ENCODE results near the gene GOLIM4. TPM values are rescaled to one million over a fixed set of nuclear protein-coding genes. Genes with fewer than 3 reads are reported as not detected.

Gene GOLIM4
- total RNA-seq, 1 donor from 2014 or later, result 31.0 TPM

- H3K4me3 ChIP-seq (ENCODE audit: low read depth, low read length), result no peak overlapping the region
- TF ChIP-seq CTCF (conservative IDR thresholded peaks at IDR 0.05; ENCODE audit: low read depth, low read length), result no peak
- no peak for DNase-seq (ENCODE audit: low read depth)
These were observed 5.2 kb downstream of the GOLIM4 start for GRCh38 chr3:168090306-168091085.

DNA sequence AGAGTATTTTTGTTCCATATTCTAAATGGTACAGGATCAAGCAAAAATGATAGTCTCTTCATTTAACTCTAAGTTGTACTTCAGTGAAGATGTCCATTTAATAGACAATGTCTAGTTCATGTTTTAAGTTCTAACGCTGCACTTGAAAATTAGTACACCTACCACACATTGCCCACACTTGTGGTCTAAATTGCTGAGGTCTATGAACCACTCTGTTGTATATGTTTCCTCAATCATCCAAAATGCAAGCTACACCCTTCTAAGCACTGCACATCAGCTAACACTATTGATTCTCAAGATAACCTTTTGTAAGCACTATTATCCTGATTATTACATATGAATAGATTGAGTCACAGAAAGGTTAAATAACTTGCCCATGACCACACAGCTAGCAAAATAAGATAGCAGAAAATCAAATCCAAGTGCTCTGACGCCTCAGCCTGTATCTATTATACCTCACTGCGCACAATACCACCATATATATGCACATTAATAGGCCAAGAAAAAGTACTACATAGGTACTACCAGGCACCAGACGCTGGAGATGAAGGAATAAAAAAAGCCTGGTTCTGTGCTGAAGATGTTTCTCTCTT is 6.4 kb downstream of the GOLIM4 start:
- DNase-seq (ENCODE audit: low read depth), result no peak
- TF ChIP-seq CTCF (conservative IDR thresholded peaks at IDR 0.05; ENCODE audit: low read depth, low read length), result no peak
- H3K4me3 ChIP-seq (ENCODE audit: low read depth, low read length), result no peak overlapping the region

GRCh38 chr3:168088106-168088720 is 7.5 kb downstream of the GOLIM4 start:
- peak; percentile 54 for TF ChIP-seq CTCF (conservative IDR thresholded peaks at IDR 0.05; ENCODE audit: low read depth, low read length)
- no peak for DNase-seq (ENCODE audit: low read depth)
- no peak overlapping the region for H3K4me3 ChIP-seq (ENCODE audit: low read depth, low read length)

DNA sequence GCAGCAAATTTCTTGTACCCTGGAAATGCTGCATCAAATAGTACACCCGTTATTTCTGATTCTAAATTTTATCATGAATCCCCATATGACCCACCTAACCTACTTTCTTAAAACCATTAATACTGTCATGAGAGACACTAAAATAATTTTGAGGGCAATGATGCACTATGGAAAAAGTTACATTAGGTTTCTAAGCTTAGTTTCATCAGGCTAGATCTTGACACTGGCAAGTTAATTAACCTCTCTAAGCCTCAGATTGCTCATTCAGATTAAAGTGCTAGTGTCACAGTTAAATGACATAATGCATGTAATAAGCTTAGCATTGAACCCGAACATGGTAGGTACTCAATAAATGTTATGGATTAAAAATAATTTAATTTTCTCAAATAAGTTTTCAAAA is 8.2 kb downstream of the GOLIM4 start:
- no peak for TF ChIP-seq CTCF (conservative IDR thresholded peaks at IDR 0.05; ENCODE audit: low read depth, low read length)
- no peak overlapping the region for H3K4me3 ChIP-seq (ENCODE audit: low read depth, low read length)
- no peak for DNase-seq (ENCODE audit: low read depth)

GRCh38 chr3:168086541-168087260 is 9.0 kb downstream of the GOLIM4 start:
- H3K4me3 ChIP-seq (ENCODE audit: low read depth, low read length), result no peak overlapping the region
- no peak for TF ChIP-seq CTCF (conservative IDR thresholded peaks at IDR 0.05; ENCODE audit: low read depth, low read length)
- DNase-seq (ENCODE audit: low read depth), result no peak

DNA sequence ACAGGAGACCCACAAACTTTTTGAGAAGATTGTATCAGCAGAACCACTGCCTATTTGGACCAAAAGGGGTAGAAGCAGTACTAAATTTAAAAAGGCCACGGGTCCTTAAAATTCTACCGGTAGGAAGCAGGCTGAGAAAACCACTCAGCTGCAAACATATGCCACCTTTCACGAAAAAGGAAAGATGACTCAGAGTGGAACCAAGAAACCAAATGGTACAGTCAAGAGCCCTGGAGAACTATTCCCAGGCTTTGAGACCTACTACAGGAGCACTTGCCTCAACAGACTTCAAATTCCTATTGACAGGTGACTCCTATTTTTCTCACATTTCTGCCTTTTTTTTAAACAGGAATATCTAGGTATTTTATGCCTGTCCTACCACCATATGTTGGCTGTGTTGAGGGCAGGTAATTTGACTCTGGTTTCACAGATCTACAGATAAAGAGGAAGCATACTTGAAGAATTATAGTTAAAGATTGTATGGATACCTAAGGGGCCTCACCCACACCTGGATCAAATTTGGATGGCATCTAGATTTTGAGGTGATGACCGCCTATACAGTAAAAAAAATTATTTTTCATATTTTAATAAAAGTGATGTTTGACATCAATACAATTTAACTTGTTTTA is 10.1 kb downstream of the GOLIM4 start:
- no peak overlapping the region for H3K4me3 ChIP-seq (ENCODE audit: low read depth, low read length)
- no peak for TF ChIP-seq CTCF (conservative IDR thresholded peaks at IDR 0.05; ENCODE audit: low read depth, low read length)
- DNase-seq (ENCODE audit: low read depth), result no peak
